PFSK-1 (cell line): ENCODE results near the gene PODXL2.

Source experiments
- POLR2AphosphoS5 ChIP-seq: IDR thresholded peaks from 2 replicates; pipeline ENCODE4 v1.6.1; 2012; ENCODE audit warnings: low read depth, mild to moderate bottlenecking, control low read depth, low read length, moderate library complexity
- REST ChIP-seq, 2 experiments: IDR thresholded peaks; 2 replicates each; pipeline versions ENCODE4 v1.6.1 to v1.8.0; 2011 to 2012; ENCODE audit warnings: low read depth in 2 of 2, low read length in 2 of 2, control low read depth in 1 of 2, inconsistent platforms in 1 of 2, mild to moderate bottlenecking in 1 of 2, moderate library complexity in 1 of 2; ENCODE audit not compliant: insufficient read depth in 1 of 2
- SIN3A ChIP-seq: IDR thresholded peaks from 2 replicates; pipeline ENCODE4 v1.6.1; 2012; ENCODE audit warnings: mild to moderate bottlenecking, low read length, moderate library complexity, borderline replicate concordance; ENCODE audit not compliant: insufficient read depth

DNA sequence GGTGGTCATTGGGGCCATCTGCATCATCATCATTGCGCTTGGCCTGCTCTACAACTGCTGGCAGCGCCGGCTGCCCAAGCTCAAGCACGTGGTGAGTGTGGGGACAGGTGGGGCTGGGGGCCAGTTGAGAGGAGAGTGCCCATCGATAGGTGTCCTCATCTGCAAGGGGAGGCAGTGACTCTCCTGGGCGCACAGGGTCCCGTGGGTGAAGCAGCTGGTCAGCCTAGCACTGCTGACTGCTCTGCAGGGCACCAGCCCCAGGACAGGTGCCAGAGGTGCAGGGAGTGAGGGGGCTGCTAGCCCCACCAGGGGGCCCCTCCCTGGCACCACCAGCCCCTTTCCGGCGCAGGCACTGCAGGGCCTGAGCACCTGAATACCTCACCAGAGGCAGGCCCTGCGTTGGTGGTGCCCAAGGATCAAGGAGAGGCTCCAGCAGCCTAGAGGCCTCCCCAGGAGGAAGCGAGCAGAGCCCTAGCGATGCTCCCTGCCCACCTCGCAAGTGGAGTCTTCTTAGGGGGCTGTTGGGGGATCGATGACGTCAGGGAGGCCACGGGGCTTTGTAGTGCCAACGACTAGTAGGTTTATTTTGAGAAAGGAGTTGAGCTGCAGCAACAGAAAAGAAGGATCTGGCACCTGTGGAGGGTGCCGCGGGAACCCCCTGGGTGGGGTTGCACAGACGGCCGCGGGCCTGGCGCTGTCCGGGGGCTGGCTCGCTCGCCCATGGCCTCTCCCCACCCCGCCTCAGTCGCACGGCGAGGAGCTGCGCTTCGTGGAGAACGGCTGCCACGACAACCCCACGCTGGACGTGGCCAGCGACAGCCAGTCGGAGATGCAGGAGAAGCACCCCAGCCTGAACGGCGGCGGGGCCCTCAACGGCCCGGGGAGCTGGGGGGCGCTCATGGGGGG, 42.8 kb downstream of the PODXL2 start:
- TF ChIP-seq POLR2AphosphoS5 (no peak; the same call in 1 of the 2 replicates), SIN3A (no peak), REST (IDR thresholded peaks at IDR 0.05; ENCODE audit: insufficient read depth in 1 of 2, low read depth in 2 of 2, low read length in 2 of 2) (no peak)
